Hepatocyte (in vitro differentiated cells): ENCODE results near the gene KCNQ1. TPM values are rescaled to one million over a fixed set of nuclear protein-coding genes. Genes with fewer than 3 reads are reported as not detected.
A peak's percentile ranks its signal among the peaks of the same experiment; 100 is the strongest.

Experiments used
- DNase-seq: peaks from one replicate; pipeline ENCODE4 v3.0.0-alpha.2; 2016; ENCODE audit warnings: low spot score
- H2AFZ ChIP-seq: fragments of 200-600 bp; sonication (generic); 2 replicates; pipeline ENCODE4 v1.6.0; 2016; ENCODE audit warnings: antibody characterized with exemption, mild to moderate bottlenecking
- H3K27ac ChIP-seq: fragments of 200-600 bp; sonication (generic); 2 replicates; pipeline ENCODE4 v1.5.1; 2016; ENCODE audit warnings: mild to moderate bottlenecking
- H3K27me3 ChIP-seq: fragments of 200-600 bp; sonication (generic); 2 replicates; pipeline ENCODE4 v1.6.1; 2016
- H3K36me3 ChIP-seq: fragments of 200-600 bp; sonication (generic); replicated peaks from 2 replicates; pipeline ENCODE4 v1.5.1; 2016; ENCODE audit warnings: low read depth; ENCODE audit not compliant: insufficient read depth
- H3K4me1 ChIP-seq: fragments of 200-600 bp; sonication (generic); 2 replicates; pipeline ENCODE4 v1.5.1; 2016; ENCODE audit warnings: mild to moderate bottlenecking, moderate library complexity; ENCODE audit not compliant: insufficient read depth
- H3K4me2 ChIP-seq: fragments of 200-600 bp; sonication (generic); 2 replicates; pipeline ENCODE4 v1.6.0; 2016
- H3K4me3 ChIP-seq: fragments of 200-600 bp; sonication (generic); 2 replicates; pipeline ENCODE4 v1.5.1; 2016; ENCODE audit warnings: mild to moderate bottlenecking
- H3K79me2 ChIP-seq: fragments of 200-600 bp; sonication (generic); 2 replicates; pipeline ENCODE4 v1.6.0; 2017; ENCODE audit warnings: mild to moderate bottlenecking
- H3K9me2 ChIP-seq: fragments of 200-600 bp; sonication (generic); replicated peaks from 2 replicates; pipeline ENCODE4 v1.6.0; 2017; ENCODE audit warnings: mild to moderate bottlenecking; ENCODE audit not compliant: insufficient read depth
- H3K9me3 ChIP-seq: fragments of 200-600 bp; sonication (generic); 2 replicates; pipeline ENCODE4 v1.5.1; 2016; ENCODE audit warnings: low read depth, mild to moderate bottlenecking
- H4K20me1 ChIP-seq: fragments of 200-600 bp; sonication (generic); 2 replicates; pipeline ENCODE4 v1.6.0; 2016; ENCODE audit warnings: mild to moderate bottlenecking; ENCODE audit not compliant: insufficient read depth, poor library complexity, severe bottlenecking
- CTCF ChIP-seq: fragments of 200-600 bp; sonication (generic); IDR thresholded peaks from 2 replicates; pipeline ENCODE4 v1.5.1; 2016; ENCODE audit warnings: antibody characterized with exemption, mild to moderate bottlenecking; ENCODE audit not compliant: poor library complexity
- EZH2 ChIP-seq: fragments of 200-600 bp; sonication (generic); IDR thresholded peaks from 2 replicates; pipeline ENCODE4 v1.6.1; 2016; ENCODE audit warnings: antibody characterized with exemption, mild to moderate bottlenecking, borderline replicate concordance
- EZH2phosphoT487 ChIP-seq: fragments of 200-600 bp; sonication (generic); IDR thresholded peaks from one replicate; pipeline ENCODE4 v1.6.1; 2018; ENCODE audit warnings: antibody characterized with exemption, mild to moderate bottlenecking, low read depth, moderate library complexity; ENCODE audit not compliant: unreplicated experiment, severe bottlenecking
- WGBS: methylation state at CpG from one replicate; pipeline ENCODE4 v1.1.6; 2016; ENCODE audit warnings: low lambda C conversion rate; ENCODE audit errors: missing lambda C conversion rate; 5-methylcytosine and 5-hydroxymethylcytosine counted together
- polyA plus RNA-seq: library from polyadenylated mRNA; unstranded; fragments of >200 nt; fragmentation: Nextera tagmentation; extraction: Ambion mirVana; gene quantifications from 2 replicates; pipeline ENCODE4 v1.2.1, GENCODE V29; 2016
- total RNA-seq: library from RNA; depleted of rRNA; stranded (reverse); fragments of >200 nt; gene quantifications from 2 replicates; pipeline ENCODE4 v1.2.3, GENCODE V29; 2014

Gene KCNQ1
- total and polyA plus RNA-seq, 2 experiments from 2014 or later, result 1.8 to 6.4 TPM

GRCh38 chr11:2584434-2584811, 139.6 kb downstream of the KCNQ1 start:
- no peak for TF ChIP-seq CTCF
- no peak for TF ChIP-seq EZH2phosphoT487
- TF ChIP-seq EZH2, result no peak
- H3K27ac ChIP-seq, result no peak overlapping the region
- H3K79me2 ChIP-seq, result no peaks in the 10 kb centered on the region
- H3K27me3 ChIP-seq, result no peaks in the 10 kb centered on the region
- no peaks in the 10 kb centered on the region for H3K9me3 ChIP-seq
- no peak overlapping the region for H3K4me3 ChIP-seq
- H4K20me1 ChIP-seq, result no peaks in the 10 kb centered on the region
- no peak for DNase-seq
- 82% methylated on average over 4 of the region's 4 CpGs for WGBS
- H3K4me2 ChIP-seq, result no peak overlapping the region
- H3K36me3 ChIP-seq, result no peaks in the 10 kb centered on the region
- no peak overlapping the region for H2AFZ ChIP-seq
- peaks cover 6% of the 10 kb centered on the region for H3K4me1 ChIP-seq
- H3K9me2 ChIP-seq, result no peaks in the 10 kb centered on the region

- H3K9me2 ChIP-seq, result no peaks in the 10 kb centered on the region
- WGBS, result 92% methylated on average over 18 of the region's 18 CpGs
- no peak overlapping the region for H3K27ac ChIP-seq
- DNase-seq, result peak; percentile 3
- no peaks in the 10 kb centered on the region for H3K36me3 ChIP-seq
- H3K79me2 ChIP-seq, result no peaks in the 10 kb centered on the region
- no peak overlapping the region for H3K4me3 ChIP-seq
- no peaks in the 10 kb centered on the region for H3K27me3 ChIP-seq
- H3K9me3 ChIP-seq, result no peaks in the 10 kb centered on the region
- H3K4me1 ChIP-seq, result peaks cover 3% of the 10 kb centered on the region
- no peak overlapping the region for H3K4me2 ChIP-seq
- H2AFZ ChIP-seq, result no peak overlapping the region
- TF ChIP-seq CTCF, result no peak
- no peak for TF ChIP-seq EZH2
- no peak for TF ChIP-seq EZH2phosphoT487
- H4K20me1 ChIP-seq, result no peaks in the 10 kb centered on the region
Measured at GRCh38 chr11:2584812-2585565, 140.2 kb downstream of the KCNQ1 start.

- H3K27me3 ChIP-seq, result no peaks in the 10 kb centered on the region
- WGBS, result 95% methylated on average over 6 of the region's 6 CpGs
- no peaks in the 10 kb centered on the region for H4K20me1 ChIP-seq
- H3K4me1 ChIP-seq, result no peaks in the 10 kb centered on the region
- no peaks in the 10 kb centered on the region for H3K9me3 ChIP-seq
- no peak for DNase-seq
- H3K4me2 ChIP-seq, result no peak overlapping the region
- H3K27ac ChIP-seq, result no peak overlapping the region
- no peaks in the 10 kb centered on the region for H3K36me3 ChIP-seq
- H2AFZ ChIP-seq, result no peak overlapping the region
- no peak overlapping the region for H3K4me3 ChIP-seq
- TF ChIP-seq CTCF, result no peak
- no peak for TF ChIP-seq EZH2
- H3K79me2 ChIP-seq, result no peaks in the 10 kb centered on the region
- no peaks in the 10 kb centered on the region for H3K9me2 ChIP-seq
Measured at GRCh38 chr11:2585566-2586086, 140.8 kb downstream of the KCNQ1 start.
